ENCODE data around the gene ZNF750.

Gene ZNF750

DNA sequence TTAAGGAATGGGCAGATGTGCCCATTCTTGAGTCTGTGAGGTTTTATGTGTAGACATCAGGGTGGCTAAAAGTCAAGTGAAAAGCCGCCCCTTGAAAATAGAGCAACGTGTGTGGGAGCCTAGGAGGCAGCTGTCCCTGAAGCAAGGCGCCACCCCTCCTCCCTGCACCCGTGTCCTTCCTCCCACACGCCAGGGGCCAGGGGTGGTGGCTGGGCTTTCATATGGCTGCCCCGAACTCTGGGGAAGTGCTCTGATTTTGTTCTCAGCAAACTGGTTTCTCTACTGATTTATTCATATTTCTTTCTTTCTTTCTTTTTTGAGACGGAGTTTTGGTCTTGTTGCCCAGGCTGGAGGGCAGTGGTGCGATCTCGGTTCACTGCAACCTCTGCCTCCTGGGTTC lies 4.7 kb downstream of the ZNF750 start:
- in situ Hi-C loops (cut with MboI; ENCODE audit: low pct_unique_long_range_greater_than_20kb, low sequenced_read_pairs, unreplicated experiment): no loop called here
- TF ChIP-seq, protein P1, sequence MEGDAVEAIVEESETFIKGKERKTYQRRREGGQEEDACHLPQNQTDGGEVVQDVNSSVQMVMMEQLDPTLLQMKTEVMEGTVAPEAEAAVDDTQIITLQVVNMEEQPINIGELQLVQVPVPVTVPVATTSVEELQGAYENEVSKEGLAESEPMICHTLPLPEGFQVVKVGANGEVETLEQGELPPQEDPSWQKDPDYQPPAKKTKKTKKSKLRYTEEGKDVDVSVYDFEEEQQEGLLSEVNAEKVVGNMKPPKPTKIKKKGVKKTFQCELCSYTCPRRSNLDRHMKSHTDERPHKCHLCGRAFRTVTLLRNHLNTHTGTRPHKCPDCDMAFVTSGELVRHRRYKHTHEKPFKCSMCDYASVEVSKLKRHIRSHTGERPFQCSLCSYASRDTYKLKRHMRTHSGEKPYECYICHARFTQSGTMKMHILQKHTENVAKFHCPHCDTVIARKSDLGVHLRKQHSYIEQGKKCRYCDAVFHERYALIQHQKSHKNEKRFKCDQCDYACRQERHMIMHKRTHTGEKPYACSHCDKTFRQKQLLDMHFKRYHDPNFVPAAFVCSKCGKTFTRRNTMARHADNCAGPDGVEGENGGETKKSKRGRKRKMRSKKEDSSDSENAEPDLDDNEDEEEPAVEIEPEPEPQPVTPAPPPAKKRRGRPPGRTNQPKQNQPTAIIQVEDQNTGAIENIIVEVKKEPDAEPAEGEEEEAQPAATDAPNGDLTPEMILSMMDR (IDR thresholded peaks at IDR 0.05; ENCODE audit: extremely low read depth, insufficient read depth, missing control alignments): no peak
- DNase-seq (ENCODE audit: low spot score): no peak

GRCh38 chr17:82832881-82833475 lies 6.8 kb downstream of the ZNF750 start:
- TF ChIP-seq, protein P1 (IDR thresholded peaks at IDR 0.05; ENCODE audit: extremely low read depth, insufficient read depth, missing control alignments): no peak
- in situ Hi-C loops (cut with MboI; ENCODE audit: low pct_unique_long_range_greater_than_20kb, low sequenced_read_pairs, unreplicated experiment): no loop called here
- no peak for DNase-seq (ENCODE audit: low spot score)

GRCh38 chr17:82832411-82832810 lies 7.4 kb downstream of the ZNF750 start:
- TF ChIP-seq, protein P1 (IDR thresholded peaks at IDR 0.05; ENCODE audit: extremely low read depth, insufficient read depth, missing control alignments): no peak
- in situ Hi-C loops (cut with MboI; ENCODE audit: low pct_unique_long_range_greater_than_20kb, low sequenced_read_pairs, unreplicated experiment): no loop called here
- no peak for DNase-seq (ENCODE audit: low spot score)

- DNase-seq (ENCODE audit: low spot score): no peak
- TF ChIP-seq, protein P1 (IDR thresholded peaks at IDR 0.05; ENCODE audit: extremely low read depth, insufficient read depth, missing control alignments): no peak
- in situ Hi-C loops (cut with MboI; ENCODE audit: low pct_unique_long_range_greater_than_20kb, low sequenced_read_pairs, unreplicated experiment): no loop called here
Measured at GRCh38 chr17:82831818-82832200, 8.0 kb downstream of the ZNF750 start.

GRCh38 chr17:82831041-82831817 lies 8.6 kb downstream of the ZNF750 start:
- TF ChIP-seq, protein P1 (IDR thresholded peaks at IDR 0.05; ENCODE audit: extremely low read depth, insufficient read depth, missing control alignments): no peak
- in situ Hi-C loops (cut with MboI; ENCODE audit: low pct_unique_long_range_greater_than_20kb, low sequenced_read_pairs, unreplicated experiment): no loop called here
- DNase-seq (ENCODE audit: low spot score): no peak

GRCh38 chr17:82830249-82830661 lies 9.6 kb downstream of the ZNF750 start:
- TF ChIP-seq, protein P1 (IDR thresholded peaks at IDR 0.05; ENCODE audit: extremely low read depth, insufficient read depth, missing control alignments): no peak
- no peak for DNase-seq (ENCODE audit: low spot score)
- in situ Hi-C loops (cut with MboI; ENCODE audit: low pct_unique_long_range_greater_than_20kb, low sequenced_read_pairs, unreplicated experiment): no loop called here
